Measurements from ENCODE around the gene MYH1. TPM values are rescaled to one million over a fixed set of nuclear protein-coding genes. Genes with fewer than 3 reads are reported as not detected.

Gene MYH1
- total RNA-seq, 4 donors from 2014 or later: 0.19 TPM; not detected in 3

GRCh38 chr17:10477701-10478100, 40.6 kb downstream of the MYH1 start:
- no peak for DNase-seq
- TF ChIP-seq CTCF (IDR thresholded peaks at IDR 0.05) (no peak), POLR2A (IDR thresholded peaks at IDR 0.05) (no peak)
- Histone ChIP-seq H3K9me3 (peaks cover 0 to 10% (median 0%) of the 10 kb centered on the region in 4 donors), H3K27me3 (no peaks in the 10 kb centered on the region), H3K4me1 (no peaks in the 10 kb centered on the region), H3K4me3 (no peak overlapping the region), H3K27ac (no peak overlapping the region), H3K36me3 (no peaks in the 10 kb centered on the region)

GRCh38 chr17:10474536-10474935, 43.8 kb downstream of the MYH1 start:
- H3K27ac ChIP-seq: no peak overlapping the region
- no peaks in the 10 kb centered on the region for H3K9me3 ChIP-seq
- H3K36me3 ChIP-seq: no peaks in the 10 kb centered on the region
- no peaks in the 10 kb centered on the region for H3K4me1 ChIP-seq
- no peak for TF ChIP-seq POLR2A (IDR thresholded peaks at IDR 0.05)
- TF ChIP-seq CTCF (IDR thresholded peaks at IDR 0.05): no peak
- H3K27me3 ChIP-seq: no peaks in the 10 kb centered on the region
- DNase-seq: no peak
- no peak overlapping the region for H3K4me3 ChIP-seq

GRCh38 chr17:10471858-10472257, 46.5 kb downstream of the MYH1 start:
- no peaks in the 10 kb centered on the region for H3K27me3 ChIP-seq
- TF ChIP-seq CTCF (IDR thresholded peaks at IDR 0.05) (no peak), POLR2A (IDR thresholded peaks at IDR 0.05) (no peak)
- H3K4me1 ChIP-seq: no peaks in the 10 kb centered on the region
- H3K4me3 ChIP-seq: no peak overlapping the region
- no peak for DNase-seq
- H3K9me3 ChIP-seq: no peaks in the 10 kb centered on the region
- no peaks in the 10 kb centered on the region for H3K36me3 ChIP-seq
- H3K27ac ChIP-seq: no peak overlapping the region

- Histone ChIP-seq H3K27ac (no peak within 1 kb of the TSS), H3K4me3 (no peak within 1 kb of the TSS), H3K36me3 (no peaks in the 10 kb centered on the region), H3K9me3 (no peaks in the 10 kb centered on the region), H3K27me3 (no peaks in the 10 kb centered on the region), H3K4me1 (no peaks in the 10 kb centered on the region)
- TF ChIP-seq POLR2A (IDR thresholded peaks at IDR 0.05) (no peak), CTCF (IDR thresholded peaks at IDR 0.05) (no peak)
- no peak for DNase-seq
These were observed 48.9 kb downstream of the MYH1 start, which contains the start of gene MYH4 for GRCh38 chr17:10469459-10469858. MYH4 (minus strand) TSS chr17:10469559; CDS start chr17:10466745, 2,814 bp downstream.

- TF ChIP-seq POLR2A (IDR thresholded peaks at IDR 0.05) (no peak), CTCF (IDR thresholded peaks at IDR 0.05) (no peak)
- no peak overlapping the region for H3K27ac ChIP-seq
- H3K27me3 ChIP-seq: no peaks in the 10 kb centered on the region
- DNase-seq: no peak
- H3K4me3 ChIP-seq: no peak overlapping the region
- H3K9me3 ChIP-seq: no peaks in the 10 kb centered on the region
- H3K36me3 ChIP-seq: no peaks in the 10 kb centered on the region
- H3K4me1 ChIP-seq: no peaks in the 10 kb centered on the region
These were observed 54.9 kb downstream of the MYH1 start for GRCh38 chr17:10463402-10463801.

- Histone ChIP-seq H3K27ac (no peak overlapping the region), H3K27me3 (no peaks in the 10 kb centered on the region), H3K36me3 (no peaks in the 10 kb centered on the region), H3K4me1 (no peaks in the 10 kb centered on the region), H3K9me3 (no peaks in the 10 kb centered on the region), H3K4me3 (no peak overlapping the region)
- TF ChIP-seq CTCF (IDR thresholded peaks at IDR 0.05) (no peak), POLR2A (IDR thresholded peaks at IDR 0.05) (no peak)
- no peak for DNase-seq
These were observed 58.3 kb downstream of the MYH1 start for GRCh38 chr17:10460062-10460461.

Data from Peyer's patch (tissue), 4 donors.